ENCODE measurements around the gene TMEM107.

GRCh38 chr17:8188263-8188839, 12.2 kb upstream of the TMEM107 start:
- TF ChIP-seq CTCF (IDR thresholded peaks at IDR 0.05): no peak
- no peak for TF ChIP-seq POLR2A (IDR thresholded peaks at IDR 0.05)
- no peak for TF ChIP-seq EP300 (IDR thresholded peaks at IDR 0.05)
